ENCODE results near the gene MAP1LC3B. TPM values are rescaled to one million over a fixed set of nuclear protein-coding genes. Genes with fewer than 3 reads are reported as not detected.
"Not testable (repeated sequence)": the region's sequence is repeated elsewhere in the genome, so short reads cannot be mapped to it uniquely, and the experiment has no call there.

MAP1LC3B gene
- total and polyA plus RNA-seq, 4 experiments from 2014 or later: 67.2 to 172 (median 103) TPM

DNA sequence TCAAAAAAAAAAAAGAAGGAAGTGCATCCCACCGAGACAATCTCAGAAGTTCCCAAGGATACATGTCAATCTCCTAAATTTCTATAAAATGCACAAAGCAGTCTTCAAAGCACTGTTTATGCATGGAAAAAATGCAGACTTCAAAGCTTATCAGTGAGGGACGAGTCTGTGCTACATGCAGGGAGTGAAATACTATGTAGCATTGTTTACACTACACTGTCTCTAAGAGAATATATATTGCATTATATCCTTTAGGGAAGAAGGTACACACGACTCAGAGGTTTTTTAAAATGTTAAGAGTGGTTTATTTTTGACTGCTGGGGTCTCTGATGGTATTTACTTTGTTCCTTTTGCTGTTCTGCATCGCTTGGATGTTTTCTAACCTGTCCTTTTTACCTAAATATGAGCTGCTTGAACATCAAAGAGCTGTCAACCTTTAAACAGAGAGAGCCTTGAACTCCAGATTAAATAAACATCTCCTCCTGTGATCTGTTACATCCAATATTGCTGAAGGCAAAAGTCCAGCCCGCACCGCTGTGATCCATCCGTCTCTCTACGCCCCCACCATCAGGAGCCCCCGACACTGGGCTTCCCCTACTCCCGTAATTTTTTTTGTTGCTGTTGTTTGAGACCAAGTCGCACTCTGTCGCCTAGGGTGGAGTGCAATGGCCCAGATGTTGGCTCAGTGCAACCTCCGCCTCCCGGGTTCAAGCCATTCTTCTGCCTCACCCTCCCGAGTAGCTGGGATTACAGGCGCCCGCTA is 9.9 kb upstream of the MAP1LC3B start:
- H3K4me1 Mint-ChIP-seq: peaks cover 30 to 58% (median 44%) of the 10 kb centered on the region in 4 donors
- ChIA-PET POLR2A (ENCODE audit: partially characterized antibody) (interaction anchor here (1.1 to 3.6 kb wide), 6 partner anchors 12 to 384 kb away, joined by 3 to 105 read pairs (median 12); partner anchors contain the start of genes C16orf95, KLHDC4 and MAP1LC3B), CTCF (ENCODE audit: partially characterized antibody) (interaction anchor here (0.9 to 2.9 kb wide), 6 partner anchors 12 to 254 kb away, joined by 3 to 42 read pairs (median 3); partner anchors contain the start of gene C16orf95)
- H3K27me3 ChIP-seq (ENCODE audit: insufficient read depth, low read length): no peaks in the 10 kb centered on the region
- peak overlapping the region; percentile 63 for H3K27ac ChIP-seq (ENCODE audit: low read depth, low read length)
- peaks cover 51% of the 10 kb centered on the region for H3K4me1 ChIP-seq (ENCODE audit: insufficient read depth, low read length)
- H3K27ac Mint-ChIP-seq: peak overlapping the region; percentile 88 to 100 (median 92)
- DNase-seq: peak in 1 of 5 donors; percentile 6
- peak overlapping the region; percentile 52 to 78 for H3K4me3 ChIP-seq (ENCODE audit: low read length in 2 of 2)
- peaks cover 0 to 5% (median 0%) of the 10 kb centered on the region in 8 donors for H3K9me3 Mint-ChIP-seq
- intact Hi-C loops (cut with micrococcal nuclease): loop anchor here (5.0 kb wide), 1 partner anchor 35 kb away; no protein-coding TSS in a partner anchor
- H3K36me3 ChIP-seq (ENCODE audit: insufficient read depth, low read length): no peaks in the 10 kb centered on the region
- peaks cover 4 to 13% of the 10 kb centered on the region in 2 donors for H3K36me3 Mint-ChIP-seq
- no peaks in the 10 kb centered on the region for H3K9me3 ChIP-seq (ENCODE audit: control insufficient read depth in 1 of 2, low read length in 2 of 2)
- H3K27me3 Mint-ChIP-seq: peaks cover 0 to 3% of the 10 kb centered on the region in 2 donors
- peak overlapping the region; percentile 85 to 94 (median 90) for H3K4me3 Mint-ChIP-seq

DNA sequence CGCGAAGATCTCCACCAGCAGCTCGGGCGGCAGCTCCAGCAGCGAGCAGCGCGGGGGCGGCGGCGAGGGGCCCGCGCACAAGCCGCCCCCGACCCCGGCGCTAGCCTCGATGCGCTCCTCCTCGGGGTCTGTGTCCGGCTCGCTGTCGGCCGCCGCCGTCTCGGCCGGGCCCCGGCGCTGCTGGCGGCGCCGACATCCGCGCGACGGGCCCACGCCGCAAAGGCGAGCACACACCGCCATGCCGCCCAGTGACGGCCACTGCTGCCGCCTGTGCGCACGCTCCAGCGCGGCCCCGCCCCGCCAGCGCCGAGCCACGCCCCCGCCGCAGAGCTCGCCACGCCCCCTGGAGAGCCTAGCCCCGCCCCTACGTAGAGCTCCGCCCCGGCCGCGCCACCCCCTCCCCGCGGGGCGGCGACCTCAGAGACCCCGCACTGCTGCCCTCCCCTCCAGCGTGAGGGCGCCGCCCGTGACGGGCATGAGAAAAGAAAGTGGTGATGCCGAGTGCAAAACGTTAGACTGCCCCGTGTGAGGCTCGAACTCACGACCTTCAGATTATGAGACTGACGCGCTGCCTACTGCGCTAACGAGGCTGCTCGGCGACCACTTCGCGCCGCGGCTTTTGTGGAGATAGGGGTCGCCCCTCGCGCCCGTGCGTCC is 8.5 kb upstream of the MAP1LC3B start, which contains the start of gene FBXO31:
Gene FBXO31, minus strand, starts transcription at position 272 of the 657 bp plus-strand sequence. Its CDS starts 32 bp downstream, at position 240.
- H3K27me3 Mint-ChIP-seq: peaks cover 0 to 3% of the 10 kb centered on the region in 2 donors
- ChIA-PET CTCF (ENCODE audit: partially characterized antibody) (interaction anchor here (0.6 to 2.9 kb wide), 7 partner anchors 10 to 76 kb away, joined by 3 to 42 read pairs (median 5); partner anchors contain the start of gene C16orf95), POLR2A (ENCODE audit: partially characterized antibody) (interaction anchor here (0.6 to 3.6 kb wide), 22 partner anchors 10 to 567 kb away, joined by 3 to 105 read pairs (median 4); partner anchors contain the start of genes BANP, C16orf95, KLHDC4 and MAP1LC3B)
- intact Hi-C loops (cut with micrococcal nuclease): loop anchor here (1.0 to 5.0 kb wide), 3 partner anchors 9 to 66 kb away; partner anchors contain the start of genes C16orf95 and MAP1LC3B
- peak within 1 kb of the TSS; percentile 91 to 98 (median 93) for H3K4me3 Mint-ChIP-seq
- peaks cover 4 to 14% of the 10 kb centered on the region in 2 donors for H3K36me3 Mint-ChIP-seq
- DNase-seq: peak; percentile 89 to 95 (median 89)
- Histone ChIP-seq H3K27me3 (ENCODE audit: insufficient read depth, low read length) (no peaks in the 10 kb centered on the region), H3K4me3 (ENCODE audit: low read length in 2 of 2) (peak within 1 kb of the TSS; percentile 52 to 78), H3K9me3 (ENCODE audit: control insufficient read depth in 1 of 2, low read length in 2 of 2) (no peaks in the 10 kb centered on the region), H3K4me1 (ENCODE audit: insufficient read depth, low read length) (peaks cover 65% of the 10 kb centered on the region), H3K27ac (ENCODE audit: low read depth, low read length) (peak within 1 kb of the TSS; percentile 63), H3K36me3 (ENCODE audit: insufficient read depth, low read length) (no peaks in the 10 kb centered on the region)
- H3K4me1 Mint-ChIP-seq: peaks cover 39 to 72% (median 56%) of the 10 kb centered on the region in 4 donors
- peak within 1 kb of the TSS; percentile 93 to 100 (median 96) for H3K27ac Mint-ChIP-seq
- peaks cover 0 to 5% (median 0%) of the 10 kb centered on the region in 8 donors for H3K9me3 Mint-ChIP-seq

DNA sequence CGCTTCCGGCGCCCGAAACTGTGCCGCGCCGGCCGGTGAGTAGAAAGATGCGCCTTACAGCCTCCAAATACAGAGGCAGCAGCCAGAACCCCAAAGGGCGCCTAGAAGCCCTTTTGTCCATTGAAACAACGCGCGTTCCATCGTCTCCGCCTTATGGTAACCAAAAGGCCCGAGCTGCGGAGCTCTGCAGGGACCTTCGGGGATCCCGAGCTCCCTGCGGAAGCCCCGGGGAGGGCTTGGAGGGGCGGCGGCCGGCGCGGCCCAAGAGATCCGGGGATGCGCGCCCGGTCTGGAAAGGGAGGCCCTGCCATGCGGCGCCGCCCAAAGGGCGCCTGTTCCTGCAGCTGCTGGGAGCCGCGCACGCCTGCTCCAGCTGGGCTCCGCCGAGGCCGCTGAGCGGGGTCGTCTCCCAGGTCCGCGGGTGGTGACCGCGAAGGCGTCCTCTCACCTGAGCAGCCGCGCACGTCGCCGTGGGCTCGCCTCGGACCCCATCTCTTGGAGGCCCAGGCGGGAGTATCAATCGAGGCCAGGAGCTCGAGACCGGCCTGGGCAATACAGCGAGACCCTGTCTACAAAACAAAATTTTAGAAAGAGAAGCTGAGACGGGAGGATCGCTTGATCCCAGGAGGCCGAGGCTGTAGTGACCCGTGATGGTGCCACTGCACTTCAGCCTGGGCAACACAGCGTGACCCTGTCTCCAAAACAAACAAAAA is 7.8 kb upstream of the MAP1LC3B start:
- intact Hi-C loops (cut with micrococcal nuclease): loop anchor here (5.0 kb wide), 1 partner anchor 37 kb away; no protein-coding TSS in a partner anchor
- H3K27ac ChIP-seq (ENCODE audit: low read depth, low read length): peak overlapping the region; percentile 63
- H3K4me1 ChIP-seq (ENCODE audit: insufficient read depth, low read length): peaks cover 64% of the 10 kb centered on the region
- H3K4me3 ChIP-seq (ENCODE audit: low read length in 2 of 2): peak overlapping the region; percentile 47 to 78
- peaks cover 4 to 14% of the 10 kb centered on the region in 2 donors for H3K36me3 Mint-ChIP-seq
- no peaks in the 10 kb centered on the region for H3K9me3 ChIP-seq (ENCODE audit: control insufficient read depth in 1 of 2, low read length in 2 of 2)
- peak overlapping the region; percentile 84 to 98 (median 92) for H3K4me3 Mint-ChIP-seq
- H3K9me3 Mint-ChIP-seq: peaks cover 0 to 5% (median 0%) of the 10 kb centered on the region in 8 donors
- peaks cover 37 to 71% (median 54%) of the 10 kb centered on the region in 4 donors for H3K4me1 Mint-ChIP-seq
- ChIA-PET POLR2A (ENCODE audit: partially characterized antibody) (interaction anchor here (0.6 to 3.6 kb wide), 20 partner anchors 10 to 567 kb away, joined by 3 to 105 read pairs (median 4); partner anchors contain the start of genes BANP, C16orf95, KLHDC4 and MAP1LC3B), CTCF (ENCODE audit: partially characterized antibody) (interaction anchor here (0.6 to 2.9 kb wide), 6 partner anchors 10 to 76 kb away, joined by 3 to 42 read pairs (median 5); no protein-coding TSS in a partner anchor)
- H3K36me3 ChIP-seq (ENCODE audit: insufficient read depth, low read length): no peaks in the 10 kb centered on the region
- DNase-seq: no peak
- no peaks in the 10 kb centered on the region for H3K27me3 ChIP-seq (ENCODE audit: insufficient read depth, low read length)
- peak overlapping the region; percentile 93 to 100 (median 96) for H3K27ac Mint-ChIP-seq
- peaks cover 0 to 3% of the 10 kb centered on the region in 2 donors for H3K27me3 Mint-ChIP-seq

DNA sequence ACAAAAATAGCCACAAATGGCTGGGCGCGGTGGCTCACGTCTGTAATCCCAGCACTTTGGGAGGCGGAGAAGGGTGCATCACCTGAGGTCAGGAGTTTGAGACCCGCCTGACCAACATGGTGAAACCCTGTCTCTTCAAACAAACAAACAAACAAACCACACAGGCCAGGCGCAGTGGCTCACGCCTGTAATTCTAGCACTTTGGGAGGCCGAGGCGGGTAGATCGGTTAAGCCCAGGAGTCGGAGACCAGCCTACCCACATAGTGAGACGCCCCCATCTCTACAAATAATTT is 7.3 kb upstream of the MAP1LC3B start:
- CTCF ChIA-PET (ENCODE audit: partially characterized antibody): interaction anchor here (2.9 kb wide), 1 partner anchor 9 kb away, joined by 42 read pairs; no protein-coding TSS in a partner anchor
- H3K36me3 ChIP-seq (ENCODE audit: insufficient read depth, low read length); H3K9me3 ChIP-seq (ENCODE audit: control insufficient read depth in 1 of 2, low read length in 2 of 2); H3K27me3 ChIP-seq (ENCODE audit: insufficient read depth, low read length); DNase-seq; H3K9me3 Mint-ChIP-seq; H3K27me3 Mint-ChIP-seq: not testable (repeated sequence)
- Histone ChIP-seq H3K27ac (ENCODE audit: low read depth, low read length) (peak overlapping the region; percentile 63), H3K4me3 (ENCODE audit: low read length in 2 of 2) (peak overlapping the region in 1 of 2 donors; percentile 78), H3K4me1 (ENCODE audit: insufficient read depth, low read length) (peaks cover 62% of the 10 kb centered on the region)
- POLR2A ChIA-PET (ENCODE audit: partially characterized antibody): interaction anchor here (1.2 to 3.6 kb wide), 4 partner anchors 9 to 384 kb away, joined by 3 to 105 read pairs (median 26); partner anchors contain the start of genes C16orf95 and MAP1LC3B
- peak overlapping the region in 5 of 7 donors; percentile 61 to 100 (median 77) for H3K27ac Mint-ChIP-seq
- intact Hi-C loops (cut with micrococcal nuclease): loop anchor here (5.0 kb wide), 1 partner anchor 38 kb away; no protein-coding TSS in a partner anchor
- H3K4me3 Mint-ChIP-seq: peak overlapping the region; percentile 35 to 94 (median 62)
- peaks cover 4 to 14% of the 10 kb centered on the region in 2 donors for H3K36me3 Mint-ChIP-seq
- peaks cover 37 to 75% (median 56%) of the 10 kb centered on the region in 4 donors for H3K4me1 Mint-ChIP-seq

DNA sequence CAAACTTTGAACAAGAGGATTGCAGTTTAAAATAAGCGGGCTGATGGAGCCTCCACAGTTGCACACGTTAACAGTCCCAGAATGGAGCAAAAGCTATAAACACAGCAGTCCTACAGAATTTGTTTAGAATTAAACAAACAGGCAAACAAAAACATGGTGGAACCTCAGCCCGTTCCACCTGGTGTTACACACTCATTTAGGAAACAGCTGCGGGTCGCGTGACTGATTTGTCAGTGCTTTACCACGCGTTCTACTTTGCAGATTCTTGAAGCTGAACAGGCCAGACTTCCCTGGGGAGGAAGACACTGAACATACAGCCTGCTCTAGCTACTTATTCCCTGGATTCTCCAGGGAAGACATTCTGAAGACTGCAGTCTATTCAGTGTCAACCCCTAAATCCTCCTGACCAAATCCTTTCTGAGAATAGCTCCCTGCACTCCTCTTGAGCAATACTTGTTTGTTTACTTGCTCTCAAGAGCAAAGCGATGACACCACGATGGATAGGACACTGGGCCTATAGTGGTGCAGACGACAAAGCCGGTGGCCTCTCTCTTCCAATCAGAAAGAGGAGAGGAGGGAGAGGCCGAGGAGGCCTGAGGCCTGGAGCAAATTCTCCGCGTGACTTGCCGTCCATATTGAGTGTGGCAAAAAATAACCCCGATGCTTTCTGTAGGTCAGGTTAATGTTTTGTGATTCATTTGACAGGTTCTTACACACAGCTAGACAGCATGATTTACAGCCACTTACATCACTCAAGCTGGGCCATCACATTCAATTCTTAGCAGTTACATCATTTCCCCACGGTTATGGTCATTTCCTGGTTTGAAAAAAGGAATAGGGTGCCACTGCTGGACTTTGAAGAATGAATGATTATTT is 4.0 kb upstream of the MAP1LC3B start:
- Histone ChIP-seq H3K9me3 (ENCODE audit: control insufficient read depth in 1 of 2, low read length in 2 of 2) (no peaks in the 10 kb centered on the region), H3K4me3 (ENCODE audit: low read length in 2 of 2) (peak overlapping the region in 1 of 2 donors; percentile 9), H3K27ac (ENCODE audit: low read depth, low read length) (peak overlapping the region; percentile 64), H3K27me3 (ENCODE audit: insufficient read depth, low read length) (no peaks in the 10 kb centered on the region), H3K4me1 (ENCODE audit: insufficient read depth, low read length) (peaks cover 46% of the 10 kb centered on the region), H3K36me3 (ENCODE audit: insufficient read depth, low read length) (no peaks in the 10 kb centered on the region)
- peaks cover 0 to 11% of the 10 kb centered on the region in 2 donors for H3K36me3 Mint-ChIP-seq
- ChIA-PET CTCF (ENCODE audit: partially characterized antibody) (interaction anchor here (1.2 to 2.1 kb wide), 5 partner anchors 46 to 248 kb away, joined by 3 to 8 read pairs (median 7); partner anchors contain the start of gene C16orf95), POLR2A (ENCODE audit: partially characterized antibody) (interaction anchor here (0.7 to 3.8 kb wide), 9 partner anchors 11 to 103 kb away, joined by 3 to 40 read pairs (median 3); partner anchors contain the start of gene C16orf95)
- peak; percentile 89 to 98 (median 92) for DNase-seq
- peaks cover 0 to 5% (median 0%) of the 10 kb centered on the region in 8 donors for H3K9me3 Mint-ChIP-seq
- H3K27ac Mint-ChIP-seq: peak overlapping the region; percentile 91 to 98 (median 95)
- peaks cover 22 to 57% (median 40%) of the 10 kb centered on the region in 4 donors for H3K4me1 Mint-ChIP-seq
- peak overlapping the region; percentile 48 to 83 (median 66) for H3K4me3 Mint-ChIP-seq
- intact Hi-C loops (cut with micrococcal nuclease): loop anchor here (1.0 kb wide), 1 partner anchor 105 kb away; the partner anchor contains the start of gene ZCCHC14
- H3K27me3 Mint-ChIP-seq: peaks cover 0 to 3% of the 10 kb centered on the region in 2 donors

Measured in CD4-positive, alpha-beta memory T cell (primary cell).